Esophagus squamous epithelium (tissue), 5 donors: Measurements from ENCODE around the gene FARP2. TPM values are rescaled to one million over a fixed set of nuclear protein-coding genes. Genes with fewer than 3 reads are reported as not detected.

Experiments
- DNase-seq: peaks from one replicate; lab custom pipeline; 2025; lab: John Stamatoyannopoulos, UW
- H3K27ac ChIP-seq, 4 donors: fragments of 200-600 bp; sonication (generic); one replicate each; pipeline ENCODE4 v1.5.1; 2016 to 2019; ENCODE audit warnings: mild to moderate bottlenecking in 1 of 4
- H3K27me3 ChIP-seq, 4 donors: fragments of 200-600 bp; sonication (generic); 1 replicate in 3 of 4; 2 replicates in 1 of 4; pipeline versions ENCODE4 v1.5.1 to v1.6.0; 2017 to 2021; ENCODE audit warnings: antibody characterized with exemption in 1 of 4
- H3K36me3 ChIP-seq, 3 donors: fragments of 200-600 bp; sonication (generic); one replicate each; pipeline ENCODE4 v1.5.1; 2016 to 2019
- H3K4me1 ChIP-seq, 3 donors: fragments of 200-600 bp; sonication (generic); one replicate each; pipeline ENCODE4 v1.5.1; 2017 to 2019
- H3K4me3 ChIP-seq, 4 donors: fragments of 200-600 bp; sonication (generic); 1 replicate in 3 of 4; 2 replicates in 1 of 4; pipeline ENCODE4 v1.5.1; 2016 to 2019; ENCODE audit warnings: mild to moderate bottlenecking in 2 of 4, moderate library complexity in 1 of 4
- H3K9me3 ChIP-seq, 3 donors: fragments of 200-600 bp; sonication (generic); one replicate each; pipeline ENCODE4 v1.5.1; 2016 to 2019
- CTCF ChIP-seq, 6 experiments: fragments of 450-650 bp in 4 of 6; fragments of 200-600 bp in 2 of 6; sonication (generic) in 2 of 6; IDR thresholded peaks; one replicate each; pipeline ENCODE4 v1.5.1; 2016 to 2019; ENCODE audit warnings: antibody characterized with exemption in 6 of 6, mild to moderate bottlenecking in 4 of 6, moderate library complexity in 4 of 6
- POLR2A ChIP-seq, 4 donors: fragments of 450-650 bp; IDR thresholded peaks; one replicate each; pipeline ENCODE4 v1.6.1; 2017; ENCODE audit warnings: antibody characterized with exemption in 4 of 4, mild to moderate bottlenecking in 4 of 4, moderate library complexity in 3 of 4
- WGBS, 2 donors: methylation state at CpG; one replicate each; pipeline ENCODE4 v1.1.5; 2018; 5-methylcytosine and 5-hydroxymethylcytosine counted together
- intact Hi-C: fragments of 100-400 bp; cut with DNase I; formaldehyde crosslinking; loops from one replicate; pipeline ENCODE4 v1.15.0; 2022
- total RNA-seq, 4 donors: library from RNA; depleted of rRNA; stranded (reverse); fragments of >200 nt; gene quantifications; one replicate each; pipeline ENCODE4 v1.1.0, GENCODE V29; 2016
- donor health status: DM: yes; HTN: yes; CAD: no.

FARP2 gene
- total RNA-seq, 4 donors from 2014 or later, result 20.8 to 41.8 (median 37.1) TPM

- no peak overlapping the region for H3K4me3 ChIP-seq
- H3K27me3 ChIP-seq, result no peaks in the 10 kb centered on the region
- DNase-seq, result no peak
- TF ChIP-seq POLR2A (IDR thresholded peaks at IDR 0.05) (no peak), CTCF (IDR thresholded peaks at IDR 0.05) (no peak)
- H3K9me3 ChIP-seq, result no peaks in the 10 kb centered on the region
- peaks cover 11 to 88% (median 23%) of the 10 kb centered on the region in 3 donors for H3K36me3 ChIP-seq
- H3K27ac ChIP-seq, result no peak overlapping the region
- peaks cover 0 to 17% (median 2%) of the 10 kb centered on the region in 3 donors for H3K4me1 ChIP-seq
- WGBS, 2 donors, result 83 to 93% methylated on average over 4 to 5 of the region's 12 CpGs
- intact Hi-C loops, result no loop called here
These were observed 144.4 kb downstream of the FARP2 start for GRCh38 chr2:241500431-241500975.

- intact Hi-C loops, result no loop called here
- no peak overlapping the region for H3K4me3 ChIP-seq
- no peak overlapping the region for H3K27ac ChIP-seq
- H3K4me1 ChIP-seq, result peaks cover 0 to 23% (median 9%) of the 10 kb centered on the region in 3 donors
- H3K9me3 ChIP-seq, result no peaks in the 10 kb centered on the region
- H3K27me3 ChIP-seq, result no peaks in the 10 kb centered on the region
- TF ChIP-seq CTCF (IDR thresholded peaks at IDR 0.05) (no peak), POLR2A (IDR thresholded peaks at IDR 0.05) (no peak)
- H3K36me3 ChIP-seq, result peaks cover 9 to 81% (median 18%) of the 10 kb centered on the region in 3 donors
- 87 to 100% methylated on average over 2 to 9 of the region's 12 CpGs for WGBS, 2 donors
- no peak for DNase-seq
These were observed 145.0 kb downstream of the FARP2 start for GRCh38 chr2:241501099-241501541.

- intact Hi-C loops, result no loop called here
- 87 to 95% methylated on average over 8 to 11 of the region's 17 CpGs for WGBS, 2 donors
- H3K4me3 ChIP-seq, result no peak overlapping the region
- no peak overlapping the region for H3K27ac ChIP-seq
- H3K36me3 ChIP-seq, result peaks cover 9 to 77% (median 17%) of the 10 kb centered on the region in 3 donors
- H3K4me1 ChIP-seq, result peaks cover 0 to 28% (median 13%) of the 10 kb centered on the region in 3 donors
- TF ChIP-seq POLR2A (IDR thresholded peaks at IDR 0.05) (no peak), CTCF (IDR thresholded peaks at IDR 0.05) (no peak)
- no peaks in the 10 kb centered on the region for H3K27me3 ChIP-seq
- no peak for DNase-seq
- no peaks in the 10 kb centered on the region for H3K9me3 ChIP-seq
These were observed 145.5 kb downstream of the FARP2 start for GRCh38 chr2:241501551-241501950.

- Histone ChIP-seq H3K4me3 (no peak overlapping the region), H3K27me3 (no peaks in the 10 kb centered on the region), H3K9me3 (no peaks in the 10 kb centered on the region), H3K36me3 (peaks cover 9 to 70% (median 15%) of the 10 kb centered on the region in 3 donors), H3K4me1 (peaks cover 0 to 35% (median 20%) of the 10 kb centered on the region in 3 donors), H3K27ac (no peak overlapping the region)
- intact Hi-C loops, result no loop called here
- TF ChIP-seq POLR2A (IDR thresholded peaks at IDR 0.05) (no peak), CTCF (IDR thresholded peaks at IDR 0.05) (no peak)
- no peak for DNase-seq
- 85 to 94% methylated on average over 11 of the region's 11 CpGs for WGBS, 2 donors
These were observed 146.2 kb downstream of the FARP2 start for GRCh38 chr2:241502281-241502680.

GRCh38 chr2:241503776-241504392, 147.8 kb downstream of the FARP2 start:
- peaks cover 0 to 42% (median 22%) of the 10 kb centered on the region in 3 donors for H3K4me1 ChIP-seq
- peaks cover 0 to 54% (median 1%) of the 10 kb centered on the region in 3 donors for H3K36me3 ChIP-seq
- no peak overlapping the region for H3K4me3 ChIP-seq
- TF ChIP-seq POLR2A (IDR thresholded peaks at IDR 0.05) (no peak), CTCF (IDR thresholded peaks at IDR 0.05) (no peak)
- no peak overlapping the region for H3K27ac ChIP-seq
- intact Hi-C loops, result no loop called here
- no peaks in the 10 kb centered on the region for H3K27me3 ChIP-seq
- no peak for DNase-seq
- 84 to 91% methylated on average over 4 to 9 of the region's 12 CpGs for WGBS, 2 donors
- H3K9me3 ChIP-seq, result no peaks in the 10 kb centered on the region
